ENCODE data around the gene TPGS1.
"Not testable (repeated sequence)": the region's sequence is repeated elsewhere in the genome, so short reads cannot be mapped to it uniquely, and the experiment has no call there.

Gene TPGS1

GRCh38 chr19:478976-479375 lies 28.3 kb upstream of the TPGS1 start:
- H3K4me3 ChIP-seq (ENCODE audit: low read depth, low read length), result no peak overlapping the region
- TF ChIP-seq CTCF (IDR thresholded peaks at IDR 0.05; ENCODE audit: low read depth, low read length), result no peak

- H3K4me3 ChIP-seq (ENCODE audit: low read depth, low read length), result peak overlapping the region; percentile 35; the same call in 1 of the 2 replicates
- peak; percentile 63 for TF ChIP-seq CTCF (IDR thresholded peaks at IDR 0.05; ENCODE audit: low read depth, low read length)
Measured at GRCh38 chr19:480016-480855, 27.1 kb upstream of the TPGS1 start.

GRCh38 chr19:481100-481499 lies 26.2 kb upstream of the TPGS1 start:
- not testable (repeated sequence) for H3K4me3 ChIP-seq (ENCODE audit: low read depth, low read length)

- H3K4me3 ChIP-seq (ENCODE audit: low read depth, low read length), result no peak overlapping the region
- TF ChIP-seq CTCF (IDR thresholded peaks at IDR 0.05; ENCODE audit: low read depth, low read length), result no peak
Measured at GRCh38 chr19:482186-483041, 24.9 kb upstream of the TPGS1 start.

GRCh38 chr19:483332-484072 lies 23.8 kb upstream of the TPGS1 start:
- H3K4me3 ChIP-seq (ENCODE audit: low read depth, low read length), result no peak overlapping the region
- no peak for TF ChIP-seq CTCF (IDR thresholded peaks at IDR 0.05; ENCODE audit: low read depth, low read length)

- H3K4me3 ChIP-seq (ENCODE audit: low read depth, low read length), result no peak overlapping the region
- no peak for TF ChIP-seq CTCF (IDR thresholded peaks at IDR 0.05; ENCODE audit: low read depth, low read length)
Measured at GRCh38 chr19:484494-484893, 22.8 kb upstream of the TPGS1 start.

- H3K4me3 ChIP-seq (ENCODE audit: low read depth, low read length), result no peak overlapping the region
- no peak for TF ChIP-seq CTCF (IDR thresholded peaks at IDR 0.05; ENCODE audit: low read depth, low read length)
Measured at GRCh38 chr19:485077-485476, 22.2 kb upstream of the TPGS1 start.

Data from WI38 (cell line).